ENCODE results near the gene ABCA7.

DNA sequence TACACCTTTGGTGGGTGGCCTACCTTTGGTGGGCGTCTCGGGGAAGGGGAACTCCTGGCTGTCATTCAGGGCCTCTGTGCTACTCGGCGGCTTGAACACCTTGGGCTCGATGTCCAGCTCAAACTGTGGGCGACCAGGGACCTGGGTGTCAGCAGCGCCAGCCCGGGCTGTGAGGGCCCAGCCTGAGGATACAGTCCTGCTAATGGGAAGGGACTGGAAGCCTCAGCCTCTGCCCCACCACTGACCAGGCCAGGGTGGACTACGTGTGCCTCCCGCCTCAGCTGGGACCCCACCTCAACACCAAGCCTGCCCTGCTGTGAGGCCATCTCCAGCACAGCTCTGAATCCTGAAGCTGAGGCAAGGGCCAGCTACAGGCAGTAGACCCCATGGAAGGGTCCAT lies 26.7 kb upstream of the ABCA7 start:
- TF ChIP-seq, protein P1, sequence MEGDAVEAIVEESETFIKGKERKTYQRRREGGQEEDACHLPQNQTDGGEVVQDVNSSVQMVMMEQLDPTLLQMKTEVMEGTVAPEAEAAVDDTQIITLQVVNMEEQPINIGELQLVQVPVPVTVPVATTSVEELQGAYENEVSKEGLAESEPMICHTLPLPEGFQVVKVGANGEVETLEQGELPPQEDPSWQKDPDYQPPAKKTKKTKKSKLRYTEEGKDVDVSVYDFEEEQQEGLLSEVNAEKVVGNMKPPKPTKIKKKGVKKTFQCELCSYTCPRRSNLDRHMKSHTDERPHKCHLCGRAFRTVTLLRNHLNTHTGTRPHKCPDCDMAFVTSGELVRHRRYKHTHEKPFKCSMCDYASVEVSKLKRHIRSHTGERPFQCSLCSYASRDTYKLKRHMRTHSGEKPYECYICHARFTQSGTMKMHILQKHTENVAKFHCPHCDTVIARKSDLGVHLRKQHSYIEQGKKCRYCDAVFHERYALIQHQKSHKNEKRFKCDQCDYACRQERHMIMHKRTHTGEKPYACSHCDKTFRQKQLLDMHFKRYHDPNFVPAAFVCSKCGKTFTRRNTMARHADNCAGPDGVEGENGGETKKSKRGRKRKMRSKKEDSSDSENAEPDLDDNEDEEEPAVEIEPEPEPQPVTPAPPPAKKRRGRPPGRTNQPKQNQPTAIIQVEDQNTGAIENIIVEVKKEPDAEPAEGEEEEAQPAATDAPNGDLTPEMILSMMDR (IDR thresholded peaks at IDR 0.05; ENCODE audit: low read depth, low read length) = no peak
- no peak for TF ChIP-seq MYC (IDR thresholded peaks at IDR 0.05; ENCODE audit: low read depth, low read length)

Measured in NB4 (cell line).